Panc1 (cell line): Measurements from ENCODE around the gene HLCS.

Experiments
- CTCF ChIP-seq: fragments of 450-650 bp; IDR thresholded peaks from 2 replicates; pipeline ENCODE4 v1.5.1; 2017; ENCODE audit warnings: mild to moderate bottlenecking
- POLR2AphosphoS5 ChIP-seq: IDR thresholded peaks from 2 replicates; pipeline ENCODE4 v1.6.1; 2012; ENCODE audit warnings: mild to moderate bottlenecking, low read depth, low read length, moderate library complexity
- REST ChIP-seq, 2 experiments: IDR thresholded peaks; 2 replicates each; pipeline ENCODE4 v1.6.1; 2011 to 2012; ENCODE audit warnings: low read depth in 2 of 2, control low read depth in 1 of 2, low read length in 1 of 2, mild to moderate bottlenecking in 1 of 2, moderate library complexity in 1 of 2; ENCODE audit not compliant: insufficient read depth in 1 of 2
- SIN3A ChIP-seq: IDR thresholded peaks from 2 replicates; pipeline ENCODE4 v1.6.1; 2012; ENCODE audit warnings: low read depth, mild to moderate bottlenecking, low read length, moderate library complexity, borderline replicate concordance; ENCODE audit not compliant: insufficient read depth

- no peak for TF ChIP-seq CTCF
- no peak for TF ChIP-seq POLR2AphosphoS5
- TF ChIP-seq REST (IDR thresholded peaks at IDR 0.05; ENCODE audit: insufficient read depth in 1 of 2, low read depth in 2 of 2, low read length in 1 of 2): no peak
- TF ChIP-seq SIN3A: no peak
Measured at GRCh38 chr21:36835383-36835795, 131.1 kb downstream of the HLCS start.
